Dermis blood vessel endothelial cell (primary cell): ENCODE results near the gene MSMO1. TPM values are rescaled to one million over a fixed set of nuclear protein-coding genes. Genes with fewer than 3 reads are reported as not detected.
"Not testable (repeated sequence)": the region's sequence is repeated elsewhere in the genome, so short reads cannot be mapped to it uniquely, and the experiment has no call there.

Source experiments
- DNase-seq: peaks from one replicate; pipeline ENCODE4 v3.0.0; 2010
- total RNA-seq: library from RNA; depleted of rRNA; stranded (reverse); fragments of >200 nt; gene quantifications from 2 replicates; pipeline ENCODE4 v1.2.3, GENCODE V29; 2014

MSMO1 gene
- total RNA-seq, 1 donor from 2014 or later: 127 TPM

DNA sequence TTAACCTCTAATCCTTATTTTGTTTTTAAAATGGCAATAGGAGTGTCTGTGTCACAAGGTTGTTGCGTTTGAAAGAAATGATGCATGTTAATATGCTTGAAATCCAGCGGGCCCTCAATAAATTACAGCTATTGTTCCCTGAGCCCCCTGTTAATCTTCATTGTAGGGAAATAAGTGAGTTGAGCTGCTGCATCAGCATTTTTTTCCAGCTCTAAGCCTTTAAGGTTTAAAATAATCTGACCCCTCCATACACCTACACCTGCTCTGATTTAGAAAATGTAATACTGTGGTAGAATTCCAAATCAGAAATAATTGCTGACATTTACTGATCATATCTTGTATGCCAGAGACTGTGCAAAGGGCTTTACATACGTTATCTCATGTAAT is 2.6 kb upstream of the MSMO1 start:
- no peak for DNase-seq

DNA sequence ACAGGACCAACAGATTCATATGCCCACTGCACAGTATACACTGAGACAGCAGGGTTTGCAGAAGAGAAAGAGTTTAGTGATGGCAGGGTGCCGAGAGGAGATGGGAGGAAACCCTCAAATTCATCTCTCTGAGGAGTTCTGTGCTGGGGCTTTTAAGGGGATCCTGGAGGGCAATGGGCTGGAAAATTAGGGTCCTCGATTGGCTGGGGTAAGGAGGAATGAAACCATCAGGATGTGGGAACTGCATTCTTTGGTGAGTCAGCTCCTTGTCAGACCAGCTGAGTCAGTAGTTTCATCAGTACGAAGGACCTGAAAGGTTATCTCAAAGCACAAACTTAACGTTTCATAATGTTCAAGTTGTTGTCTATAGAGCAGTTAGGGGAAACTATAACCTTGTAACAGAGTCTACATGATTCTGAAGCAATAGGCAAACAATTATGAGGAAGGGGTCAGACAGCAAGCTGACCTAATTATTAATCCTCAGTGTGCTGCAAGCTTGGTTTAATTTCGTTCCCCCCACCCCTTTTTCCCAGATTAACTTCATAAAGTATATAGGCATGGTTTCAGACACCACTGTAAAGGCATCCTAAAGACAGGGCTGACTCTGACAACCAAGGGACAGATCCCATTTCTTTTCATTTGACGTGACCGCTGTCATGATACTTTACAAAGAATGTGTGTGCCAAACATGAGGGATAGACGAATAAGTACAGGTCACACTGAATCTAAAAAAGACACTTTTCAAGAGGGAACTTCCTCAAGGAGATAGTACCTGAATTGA is 1.5 kb upstream of the MSMO1 start:
- peak; percentile 65 for DNase-seq

DNA sequence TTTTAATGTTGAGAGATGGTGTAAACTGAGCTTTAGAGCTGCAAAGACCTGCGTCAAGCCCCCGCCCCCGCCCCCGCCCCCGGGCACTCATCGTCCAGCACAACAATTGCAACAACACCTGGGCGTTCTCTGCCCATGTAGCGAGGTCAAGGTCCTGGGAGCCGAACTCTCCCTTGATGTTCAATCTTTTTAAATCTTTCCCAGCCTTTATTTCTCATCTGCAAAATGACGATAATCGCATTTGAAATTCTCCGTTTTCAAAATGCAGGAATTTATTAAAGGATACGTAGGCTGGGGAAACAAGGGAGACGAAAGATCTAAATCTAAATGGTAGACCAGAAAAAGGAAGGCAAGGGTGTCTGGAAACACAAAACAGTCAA is 648 bp upstream of the MSMO1 start:
- DNase-seq: peak; percentile 54

DNA sequence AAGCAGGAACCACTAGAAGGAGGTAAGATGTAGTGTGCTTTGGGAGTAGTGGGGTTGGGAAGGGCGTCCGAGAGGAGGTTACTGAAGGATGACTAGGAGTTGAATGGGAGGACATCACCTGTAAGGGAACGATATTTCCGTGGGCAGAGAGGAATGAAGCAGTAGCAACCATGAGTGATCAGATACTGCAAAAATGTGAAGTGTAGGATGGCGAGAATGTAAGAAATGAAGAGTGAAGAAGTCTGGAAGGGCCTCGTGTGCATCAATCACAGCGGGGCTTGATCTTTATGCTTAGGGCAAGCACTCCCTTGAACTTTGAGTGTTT is 594 bp downstream of the MSMO1 start:
- DNase-seq: no peak

DNA sequence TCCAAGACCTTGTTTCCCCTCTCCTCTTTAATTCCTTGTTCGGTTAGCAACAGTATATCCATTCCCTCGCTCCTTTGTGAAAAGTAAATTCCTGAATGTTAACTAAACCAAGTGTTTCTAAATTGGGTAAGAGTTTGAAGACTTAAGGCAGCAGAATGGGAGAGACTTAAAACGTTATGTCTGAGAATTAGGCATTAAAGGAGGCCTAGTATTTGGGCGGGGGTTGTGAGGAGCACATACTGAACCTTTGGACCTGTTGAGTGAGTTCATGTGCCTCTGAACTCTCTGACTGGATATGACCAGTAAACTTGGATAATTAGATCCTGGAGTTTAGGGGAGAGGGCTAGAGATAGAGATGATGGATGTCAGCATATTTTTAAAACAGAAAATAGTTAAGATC is 1.2 kb downstream of the MSMO1 start:
- DNase-seq: no peak

DNA sequence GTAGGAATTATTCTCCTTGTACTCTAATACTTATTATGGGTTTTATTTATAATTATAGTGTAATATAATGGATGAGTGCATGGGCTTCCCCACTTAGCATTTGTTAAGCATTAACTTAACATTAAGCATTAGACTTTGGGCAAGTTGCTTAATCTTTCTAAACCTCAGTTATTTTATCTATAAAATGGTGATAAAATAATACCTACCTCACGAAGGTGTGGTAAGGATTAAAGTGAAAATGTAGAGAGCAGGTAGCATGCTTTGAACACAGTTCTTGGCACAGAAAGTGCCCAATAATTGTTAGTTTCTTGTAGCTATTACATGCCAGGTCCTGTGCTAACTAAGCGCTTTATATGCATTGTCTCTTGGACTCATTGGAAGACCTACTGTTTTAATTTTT is 2.6 kb downstream of the MSMO1 start:
- DNase-seq: no peak

DNA sequence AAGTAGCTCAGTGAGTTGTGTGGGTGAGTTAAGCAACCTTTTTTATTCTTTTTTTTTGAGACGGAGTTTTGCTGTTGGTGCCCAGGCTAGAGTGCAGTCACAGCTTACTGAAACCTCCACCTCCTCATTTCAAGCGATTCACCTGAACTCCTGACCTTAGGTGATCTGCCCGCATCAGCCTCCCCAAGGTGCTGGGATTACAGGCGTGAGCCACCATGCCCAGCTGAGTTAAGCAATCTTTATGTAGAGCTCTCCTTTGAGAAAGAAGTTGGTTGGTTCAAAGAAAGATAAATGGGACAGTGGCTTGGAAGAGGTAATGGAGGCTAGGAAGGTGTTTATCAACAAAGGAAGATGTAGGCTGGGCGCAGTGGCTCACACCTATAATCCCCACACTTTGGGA is 3.2 kb downstream of the MSMO1 start:
- no peak for DNase-seq

DNA sequence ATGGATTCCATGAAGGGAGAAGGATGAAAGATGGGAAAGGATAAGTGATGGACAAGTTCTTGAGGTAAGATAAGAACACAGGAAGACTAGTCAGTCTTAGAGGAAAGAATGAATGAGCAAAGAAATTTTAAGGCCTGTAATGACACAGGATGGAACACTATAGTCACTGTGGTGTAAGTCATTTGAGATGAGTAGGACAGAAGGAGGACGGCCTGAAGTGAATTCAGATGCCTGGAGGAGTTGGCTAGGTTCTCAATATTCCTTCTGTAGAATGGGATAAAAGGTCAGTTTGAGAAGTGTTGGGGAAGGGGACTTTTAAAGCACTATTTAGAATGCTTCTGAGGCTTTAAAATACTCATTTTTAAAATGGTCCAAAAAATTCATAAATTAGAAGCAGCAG is 3.9 kb downstream of the MSMO1 start:
- no peak for DNase-seq

DNA sequence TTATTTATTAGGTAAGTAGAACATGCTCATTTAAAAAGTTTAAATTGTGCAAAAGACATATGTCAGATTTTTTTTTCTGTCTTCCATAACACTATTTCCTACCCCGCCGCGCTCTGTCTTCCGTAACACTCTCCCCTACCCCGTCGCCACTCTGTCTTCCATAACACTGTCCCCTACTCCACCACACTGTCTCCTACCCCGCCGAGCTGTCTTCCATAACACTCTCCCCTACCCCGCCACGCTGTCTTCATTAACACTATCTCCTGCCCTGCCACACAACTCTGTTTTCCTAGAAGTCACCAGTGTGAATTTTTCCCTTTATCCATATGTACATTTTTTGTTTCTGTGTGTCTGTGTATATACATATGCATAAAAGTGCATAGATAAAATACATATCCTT is 4.4 kb downstream of the MSMO1 start:
- DNase-seq: no peak

DNA sequence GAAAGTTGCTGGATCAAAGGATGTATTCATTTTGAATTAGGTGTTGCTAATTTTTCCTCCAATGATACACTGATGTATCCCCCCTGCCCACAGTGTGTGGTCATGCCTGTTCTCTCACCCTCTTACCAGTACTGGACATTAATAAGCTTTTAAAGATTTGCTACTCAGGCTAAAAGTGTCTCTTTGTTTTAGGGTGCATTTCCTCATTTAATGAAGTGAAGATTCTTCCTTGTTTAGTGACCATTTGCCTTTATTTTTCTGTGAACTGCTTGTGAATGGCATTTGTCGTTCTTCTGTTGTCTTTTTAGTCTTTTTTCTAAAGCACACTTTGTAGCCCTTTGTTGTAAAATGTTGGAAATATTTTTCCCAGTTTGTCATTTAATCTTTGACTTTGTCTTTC is 5.0 kb downstream of the MSMO1 start:
- no peak for DNase-seq

DNA sequence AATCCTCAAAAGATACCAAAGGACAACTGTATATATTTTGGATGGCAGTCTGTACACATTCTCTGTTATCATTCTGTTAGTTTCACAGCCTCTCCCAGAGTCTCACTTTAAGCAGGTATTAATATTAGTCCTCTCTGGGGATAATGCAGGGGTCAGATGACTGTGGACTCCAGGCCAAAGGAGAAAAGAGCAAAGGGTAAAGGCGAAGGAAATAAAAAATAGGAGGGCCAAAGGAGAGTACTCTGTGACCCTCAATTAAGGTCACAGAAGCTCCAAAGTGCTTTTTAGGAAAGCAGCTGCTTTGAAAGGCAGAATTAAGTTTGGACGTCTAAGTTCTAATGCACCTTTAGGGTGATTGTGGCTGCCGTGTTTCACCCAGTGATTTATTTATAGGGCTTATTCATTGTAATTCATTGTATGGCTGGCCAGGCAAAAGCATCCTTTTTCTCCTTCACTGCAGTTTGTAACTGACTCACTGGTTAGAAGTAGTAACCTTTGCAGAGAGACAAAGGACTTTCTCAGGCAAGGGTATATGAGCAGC is 7.8 kb downstream of the MSMO1 start:
- no peak for DNase-seq

DNA sequence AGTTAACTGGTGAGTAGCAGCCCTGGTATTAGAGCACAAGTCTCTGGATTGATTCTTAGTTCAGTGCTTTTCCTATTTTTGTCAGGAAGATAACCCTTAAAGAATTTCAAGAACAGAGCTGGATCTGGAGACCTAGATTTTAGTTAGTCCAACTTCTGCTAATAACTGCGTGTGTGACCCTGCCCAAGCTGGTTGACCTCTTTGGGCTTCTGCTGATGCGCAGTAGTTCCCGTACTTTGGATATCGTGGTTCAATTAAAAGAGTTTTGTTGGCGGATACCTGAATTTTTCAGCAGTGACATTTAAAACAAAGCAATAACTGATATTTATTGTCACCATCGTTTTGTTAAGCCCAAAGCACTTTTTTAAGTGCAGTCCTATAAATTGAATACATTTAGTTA is 9.3 kb downstream of the MSMO1 start:
- DNase-seq: no peak

DNA sequence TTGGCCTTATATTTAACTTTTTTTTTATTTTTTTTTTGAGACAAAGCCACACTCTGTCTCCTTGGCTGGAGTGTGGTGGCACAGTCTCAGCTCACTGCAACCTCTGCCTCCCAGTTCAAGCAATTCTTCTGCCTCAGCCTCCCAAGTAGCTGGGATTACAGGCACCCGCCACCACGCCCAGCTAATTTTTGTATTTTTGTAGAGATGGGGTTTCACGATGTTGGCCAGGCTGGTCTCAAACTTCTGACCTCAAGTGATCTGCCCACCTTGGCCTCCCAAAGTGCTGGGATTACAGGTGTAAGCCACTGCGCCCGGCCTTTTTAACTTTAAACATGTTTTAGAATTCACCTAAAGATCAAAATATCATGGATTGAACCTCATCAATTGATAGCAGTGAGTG is 14.9 kb downstream of the MSMO1 start:
- DNase-seq: not testable (repeated sequence)

DNA sequence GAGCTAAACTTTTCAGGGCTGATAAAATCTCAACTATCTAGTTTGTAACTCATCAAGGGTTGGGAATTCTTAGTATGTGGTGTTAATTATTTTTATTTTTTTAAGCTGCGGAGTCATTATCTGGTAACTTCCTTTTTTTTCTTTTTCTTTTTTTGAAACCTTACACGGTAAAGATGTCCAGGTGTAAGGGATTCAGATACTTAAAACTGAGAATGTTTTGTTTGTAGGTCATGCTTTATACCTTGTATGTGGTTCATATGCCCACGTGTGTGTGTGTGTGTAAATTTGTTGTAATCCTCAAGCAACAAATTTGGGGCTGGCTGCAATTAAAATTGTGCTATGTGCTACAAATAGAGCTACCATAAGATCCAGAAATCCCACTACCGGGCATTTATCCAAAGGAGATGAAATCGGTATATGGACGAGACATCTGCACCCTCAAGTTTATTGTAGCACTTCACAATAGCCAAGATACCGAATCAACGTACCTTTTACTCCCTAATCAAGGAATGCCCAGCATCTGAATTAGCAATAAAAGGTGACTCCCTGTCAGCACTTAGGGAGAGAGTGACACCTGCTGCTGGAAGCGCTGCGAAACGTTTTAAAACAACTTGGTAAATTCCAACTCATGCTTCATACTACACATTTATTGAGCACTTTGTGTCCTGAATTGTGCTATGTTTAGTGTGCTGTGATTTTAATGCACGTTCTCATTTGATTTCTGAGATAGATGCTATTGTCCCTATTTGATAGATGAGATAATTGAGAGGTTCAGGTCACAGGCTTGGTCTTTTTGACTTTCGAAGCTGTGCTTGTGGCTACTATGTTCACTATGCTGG is 16.1 kb downstream of the MSMO1 start:
- peak; percentile 63 for DNase-seq

DNA sequence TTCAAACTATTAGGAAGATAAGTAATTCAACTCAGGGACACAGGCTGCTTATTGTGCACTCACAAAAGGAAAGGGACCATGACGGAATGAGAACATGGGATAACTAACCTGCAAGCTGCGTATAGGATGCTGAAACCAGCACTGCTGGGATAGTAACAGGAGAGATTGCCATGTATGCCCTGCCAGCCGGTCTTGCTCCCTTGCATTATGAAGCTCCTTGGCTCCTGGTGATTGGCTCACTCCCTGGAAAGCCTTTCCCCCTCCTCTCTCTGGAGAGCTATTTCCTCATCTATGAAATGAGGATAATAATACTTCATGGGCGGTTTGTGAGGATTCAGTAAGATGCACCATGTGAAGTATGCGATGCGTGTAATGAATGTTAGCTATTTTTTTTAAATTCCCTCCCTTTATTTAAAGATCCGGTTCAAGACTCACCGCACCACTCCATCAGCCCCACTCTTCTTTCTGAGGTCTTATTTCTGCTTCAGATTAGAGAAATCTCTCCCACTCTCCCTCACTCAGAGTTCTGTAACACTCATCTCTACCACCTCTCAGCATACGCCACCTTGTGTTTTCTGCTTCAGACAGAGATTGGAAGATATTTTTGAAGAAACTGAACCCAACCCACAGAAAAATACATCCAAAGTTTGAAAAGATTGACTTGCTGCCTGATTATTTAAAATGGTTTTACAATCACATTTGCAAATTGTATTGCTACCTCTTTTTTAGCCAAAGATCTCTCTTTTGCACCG is 18.4 kb downstream of the MSMO1 start:
- DNase-seq: peak; percentile 19

DNA sequence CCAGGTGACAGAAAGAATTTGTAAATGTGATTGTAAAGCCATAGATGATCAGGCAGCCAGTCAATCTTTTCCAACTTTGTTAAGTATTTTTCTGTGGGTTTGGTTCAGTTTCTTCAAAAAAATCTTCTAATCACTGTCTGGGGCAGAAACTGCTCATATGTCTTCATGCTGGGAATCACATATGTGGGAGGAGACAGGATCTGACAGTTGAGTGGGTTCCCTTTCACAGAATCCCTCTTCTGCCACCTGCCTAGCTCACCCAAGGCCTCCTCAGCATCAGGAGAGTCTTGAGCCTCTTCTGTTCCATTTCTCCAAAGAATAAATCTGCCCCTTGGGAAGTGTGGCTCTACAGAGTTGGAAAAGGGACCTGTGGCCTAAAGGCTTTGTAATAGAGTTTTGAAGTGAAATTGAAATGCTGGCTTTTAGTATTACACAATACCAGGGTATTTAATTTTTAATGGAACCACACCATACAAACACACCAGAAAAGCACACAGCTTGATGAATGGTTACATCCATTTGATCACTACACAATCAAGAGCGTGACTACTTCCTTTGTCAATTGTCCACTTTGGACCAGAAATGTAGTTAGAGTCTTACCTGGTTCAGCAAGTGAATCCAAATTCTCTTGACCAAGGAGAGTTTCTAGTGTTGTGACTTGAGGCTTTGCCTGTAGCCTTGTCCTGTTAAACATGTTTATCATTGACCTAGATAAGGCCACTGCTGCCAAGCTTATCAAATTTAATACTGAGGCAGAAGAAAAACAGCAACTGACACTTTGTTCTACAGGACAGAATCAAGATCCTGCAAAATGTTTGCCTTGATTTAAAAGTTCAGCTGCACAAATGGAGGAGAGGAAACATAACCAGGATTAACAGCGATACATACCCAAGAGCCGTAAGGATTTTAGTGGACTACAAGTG is 20.4 kb downstream of the MSMO1 start:
- no peak for DNase-seq

DNA sequence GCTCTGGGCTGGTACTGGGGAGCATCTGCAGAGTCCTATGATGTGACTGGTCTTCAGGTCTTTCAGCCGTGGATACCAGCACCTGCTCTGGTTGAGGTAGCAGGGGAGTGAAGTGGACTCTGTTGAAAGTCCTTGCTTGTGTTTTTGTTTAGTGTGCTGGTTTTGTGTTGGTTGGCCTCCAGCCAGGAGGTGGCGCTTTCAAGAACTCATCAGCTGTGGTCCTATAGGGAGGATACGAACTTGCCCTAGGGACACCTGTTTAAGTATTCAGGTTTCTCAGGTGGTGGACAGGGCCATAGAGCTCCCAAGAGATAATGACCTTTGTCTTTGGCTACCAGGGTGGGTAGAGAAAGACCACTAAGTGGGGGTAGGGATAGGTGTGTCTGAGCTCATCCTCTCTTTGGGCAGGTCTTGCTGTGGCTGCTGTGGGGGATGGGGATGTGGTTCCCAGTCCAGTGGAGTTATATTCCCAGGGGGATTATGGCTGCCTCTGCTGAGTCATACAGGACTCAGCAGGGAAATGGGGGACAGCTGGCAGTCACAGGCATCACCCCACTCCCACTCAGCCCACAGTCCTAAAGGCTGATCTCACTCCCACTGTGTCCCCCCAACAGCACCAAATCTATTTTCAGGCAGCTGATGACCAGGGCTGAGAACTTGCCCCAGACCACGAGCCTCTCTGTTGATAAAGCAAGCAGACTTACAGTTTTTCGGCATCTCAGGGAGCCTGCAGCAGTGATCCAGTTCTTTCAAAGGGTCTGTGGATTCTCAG is 24.1 kb downstream of the MSMO1 start:
- DNase-seq: no peak

DNA sequence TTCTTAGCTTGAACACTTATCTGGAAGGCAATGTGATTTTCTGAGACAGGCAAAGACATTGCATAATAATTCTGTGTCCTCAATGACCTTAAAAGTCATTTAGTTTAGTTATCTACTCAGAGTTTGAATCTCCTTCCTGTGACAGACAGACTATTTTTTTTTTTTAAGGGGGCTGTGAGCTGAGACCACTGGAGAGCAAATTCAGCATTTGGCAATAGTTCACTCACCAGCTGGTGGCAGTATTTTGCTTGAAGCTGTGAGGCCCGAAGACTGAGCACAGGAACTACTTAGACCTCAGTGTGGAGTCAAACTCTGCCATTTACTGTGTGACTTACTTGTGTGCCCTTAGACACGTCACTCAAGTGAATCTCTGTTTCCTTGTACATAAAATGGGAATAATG is 28.4 kb downstream of the MSMO1 start:
- DNase-seq: peak; percentile 57

DNA sequence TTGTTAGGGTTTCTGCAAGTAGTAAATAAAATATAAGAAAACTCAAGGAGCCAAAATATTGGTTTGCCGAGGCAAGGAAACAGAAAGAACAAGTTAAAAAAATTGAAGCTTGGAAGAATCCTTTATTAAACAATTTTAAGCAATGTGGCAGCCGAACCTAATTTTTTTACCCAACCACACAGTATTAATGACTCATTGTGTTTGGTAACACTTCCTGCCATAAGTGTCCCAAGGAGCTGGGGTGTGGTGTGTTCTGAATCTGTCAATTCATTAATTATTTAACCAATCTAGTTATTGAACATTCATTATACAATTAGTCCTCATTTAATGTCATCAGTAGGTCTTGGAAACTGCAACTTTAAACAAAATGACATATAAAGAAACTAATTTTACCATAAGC is 32.0 kb downstream of the MSMO1 start:
- DNase-seq: no peak

DNA sequence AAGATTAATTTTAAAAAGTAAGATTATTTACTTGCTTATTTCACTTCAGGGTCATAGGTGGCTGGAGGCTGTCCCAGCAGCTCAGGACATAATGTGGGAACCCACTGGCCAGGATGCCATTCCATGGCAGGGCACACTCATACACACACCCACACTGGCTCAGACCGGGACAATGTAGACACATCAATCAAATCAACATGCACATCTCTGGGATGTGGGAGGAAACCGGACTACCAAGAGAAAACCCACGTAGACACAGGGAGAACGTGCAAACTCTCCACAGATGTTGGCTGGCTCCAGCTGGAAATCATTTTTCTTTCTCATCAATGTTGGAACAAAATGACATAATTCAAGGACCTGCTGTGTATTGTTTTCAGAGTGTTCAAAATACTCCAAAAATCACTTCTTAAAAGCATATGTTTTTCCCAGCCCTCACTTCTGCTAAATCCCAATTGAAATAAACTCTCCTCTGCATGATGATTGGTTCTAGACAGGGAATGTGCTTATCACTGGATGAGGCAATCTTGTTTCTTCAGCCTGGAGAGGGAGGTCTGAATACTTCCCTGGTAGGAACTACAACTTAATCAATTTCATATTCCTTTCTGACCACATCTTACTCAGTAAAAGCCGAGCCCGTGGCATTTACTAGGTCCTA is 32.7 kb downstream of the MSMO1 start:
- no peak for DNase-seq
